H1 (cell line): ENCODE measurements around the gene EHD2. TPM values are rescaled to one million over a fixed set of nuclear protein-coding genes. Genes with fewer than 3 reads are reported as not detected.
A peak's percentile ranks its signal among the peaks of the same experiment; 100 is the strongest.

ENCODE experiments used
- BACH1 ChIP-seq: IDR thresholded peaks from 2 replicates; pipeline ENCODE4 v1.6.1; 2012; ENCODE audit warnings: low read length, improper control_type of control experiment
- EP300 ChIP-seq, 2 experiments: IDR thresholded peaks; 1 replicate in 1 of 2; 2 replicates in 1 of 2; pipeline ENCODE4 v1.6.1; 2011 to 2012; ENCODE audit warnings: low read depth in 2 of 2, low read length in 2 of 2, mild to moderate bottlenecking in 2 of 2, borderline replicate concordance in 1 of 2, inconsistent platforms in 1 of 2, moderate library complexity in 1 of 2
- GTF2F1 ChIP-seq: IDR thresholded peaks from 2 replicates; pipeline ENCODE4 v1.6.1; 2012; ENCODE audit warnings: low read depth, low read length, improper control_type of control experiment, borderline replicate concordance
- KDM5A ChIP-seq: fragments of 200-600 bp; IDR thresholded peaks from 2 replicates; pipeline ENCODE4 v1.7.1; 2012; ENCODE audit warnings: mild to moderate bottlenecking, low read length, inconsistent platforms, mixed read lengths
- NRF1 ChIP-seq: IDR thresholded peaks from 2 replicates; pipeline ENCODE4 v1.6.1; 2011; ENCODE audit warnings: mild to moderate bottlenecking, low read depth, low read length, improper control_type of control experiment
- POLR2A ChIP-seq, 2 experiments: IDR thresholded peaks; 1 replicate in 1 of 2; 2 replicates in 1 of 2; pipeline ENCODE4 v1.6.1; 2011; ENCODE audit warnings: low read depth in 2 of 2, low read length in 2 of 2, mild to moderate bottlenecking in 2 of 2; ENCODE audit errors: control extremely low read depth in 1 of 2
- POLR2AphosphoS5 ChIP-seq: IDR thresholded peaks from 2 replicates; pipeline ENCODE4 v1.6.1; 2011; ENCODE audit warnings: low read depth, low read length
- RBBP5 ChIP-seq: IDR thresholded peaks from 2 replicates; pipeline ENCODE4 v1.7.1; 2012; ENCODE audit warnings: low read depth, mild to moderate bottlenecking, inconsistent platforms, low read length, moderate library complexity, borderline replicate concordance
- TEAD4 ChIP-seq: IDR thresholded peaks from 2 replicates; pipeline ENCODE4 v1.6.1; 2012; ENCODE audit warnings: low read depth, low read length, inconsistent platforms, mixed read lengths
- polyA plus RNA-seq, 7 experiments: library from polyadenylated mRNA; depleted of rRNA in 3 of 7; stranded (reverse) in 5 of 7; unstranded in 2 of 7; fragments of >200 nt in 5 of 7; fragments of 200-250 nt in 2 of 7; gene quantifications; 1 replicate in 5 of 7; 2 replicates in 1 of 7; 4 replicates in 1 of 7; pipeline versions ENCODE4 v1.2.1 to v1.2.3, GENCODE V29; 2011 to 2013; ENCODE audit warnings: missing spikeins in 2 of 7, mixed read lengths in 2 of 7
- total RNA-seq: library from RNA; stranded (reverse); fragmentation: NEBNext Ultra II Directional; extraction: Animal tissue kit (Norgen Biotek cat#: 25700); gene quantifications from 2 replicates; pipeline ENCODE4 v1.2.1, GENCODE V29; 2021
- TF ChIP-seq, protein P1 (sequence below): fragments of 300-600 bp; sonication (generic); IDR thresholded peaks from 2 replicates; pipeline ENCODE4 v1.7.1; 2012; ENCODE audit warnings: low read length, moderate library complexity, mild to moderate bottlenecking, inconsistent platforms; ENCODE audit not compliant: insufficient replicate concordance

The EHD2 gene
- total and polyA plus RNA-seq, 2 of the 8 experiments (the other 6 are each of a cell fraction or from before 2014, with no cell fraction given), result 4.5 to 14.3 TPM

DNA sequence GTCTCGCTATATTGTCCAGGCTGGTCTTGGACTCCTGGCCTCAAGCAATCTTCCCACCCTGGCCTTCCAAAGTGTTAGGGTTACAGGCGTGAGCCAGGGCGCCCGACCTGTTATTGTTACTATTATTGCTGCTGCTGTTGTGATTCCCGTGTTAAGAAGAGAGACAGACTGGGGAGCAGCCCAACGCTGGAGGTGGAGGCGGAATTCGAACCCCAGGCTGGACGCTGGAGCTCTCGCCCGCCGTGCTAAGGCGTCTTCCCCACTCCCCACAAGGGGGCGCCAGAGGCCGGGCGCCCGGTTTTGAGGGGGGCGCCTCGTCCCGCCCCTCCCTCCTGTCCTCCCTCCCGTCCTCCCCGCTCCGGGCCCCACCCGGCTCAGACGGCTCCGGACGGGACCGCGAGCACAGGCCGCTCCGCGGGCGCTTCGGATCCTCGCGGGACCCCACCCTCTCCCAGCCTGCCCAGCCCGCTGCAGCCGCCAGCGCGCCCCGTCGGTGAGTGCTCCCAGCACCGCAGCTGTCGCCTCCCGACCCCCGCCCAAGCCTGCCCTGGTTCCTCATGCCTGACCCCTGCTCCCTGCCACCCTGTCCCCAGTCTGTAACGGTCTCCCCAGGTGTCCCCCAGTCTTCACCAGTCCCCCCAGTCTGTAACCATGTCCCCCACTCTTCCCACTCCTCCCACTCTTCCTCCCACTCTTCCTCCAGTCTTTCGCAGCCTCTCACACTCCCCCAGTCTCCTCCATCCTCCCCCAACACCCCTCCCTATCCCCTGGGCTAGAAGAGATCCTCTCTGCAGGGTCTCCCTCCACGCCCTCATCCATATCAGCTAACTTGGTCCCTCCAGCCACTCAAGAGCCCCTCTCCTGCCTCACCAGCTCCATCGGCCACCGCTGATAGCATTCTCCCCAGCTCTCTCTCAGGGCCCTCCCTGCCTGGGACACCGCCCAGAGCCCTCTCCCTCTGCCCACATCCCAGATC, at the start of gene EHD2 (continued):
- TF ChIP-seq EP300 (IDR thresholded peaks at IDR 0.05; ENCODE audit: borderline replicate concordance in 1 of 2, low read depth in 2 of 2, low read length in 2 of 2) (no peak), NRF1 (no peak), POLR2A (IDR thresholded peaks at IDR 0.05; ENCODE audit: control extremely low read depth in 1 of 2, low read depth in 2 of 2, low read length in 2 of 2) (no peak), TEAD4 (no peak), POLR2AphosphoS5 (no peak), GTF2F1 (no peak), BACH1 (no peak), RBBP5 (peak; percentile 40; the same call in 1 of the 2 replicates), KDM5A (no peak)
- TF ChIP-seq, protein P1, sequence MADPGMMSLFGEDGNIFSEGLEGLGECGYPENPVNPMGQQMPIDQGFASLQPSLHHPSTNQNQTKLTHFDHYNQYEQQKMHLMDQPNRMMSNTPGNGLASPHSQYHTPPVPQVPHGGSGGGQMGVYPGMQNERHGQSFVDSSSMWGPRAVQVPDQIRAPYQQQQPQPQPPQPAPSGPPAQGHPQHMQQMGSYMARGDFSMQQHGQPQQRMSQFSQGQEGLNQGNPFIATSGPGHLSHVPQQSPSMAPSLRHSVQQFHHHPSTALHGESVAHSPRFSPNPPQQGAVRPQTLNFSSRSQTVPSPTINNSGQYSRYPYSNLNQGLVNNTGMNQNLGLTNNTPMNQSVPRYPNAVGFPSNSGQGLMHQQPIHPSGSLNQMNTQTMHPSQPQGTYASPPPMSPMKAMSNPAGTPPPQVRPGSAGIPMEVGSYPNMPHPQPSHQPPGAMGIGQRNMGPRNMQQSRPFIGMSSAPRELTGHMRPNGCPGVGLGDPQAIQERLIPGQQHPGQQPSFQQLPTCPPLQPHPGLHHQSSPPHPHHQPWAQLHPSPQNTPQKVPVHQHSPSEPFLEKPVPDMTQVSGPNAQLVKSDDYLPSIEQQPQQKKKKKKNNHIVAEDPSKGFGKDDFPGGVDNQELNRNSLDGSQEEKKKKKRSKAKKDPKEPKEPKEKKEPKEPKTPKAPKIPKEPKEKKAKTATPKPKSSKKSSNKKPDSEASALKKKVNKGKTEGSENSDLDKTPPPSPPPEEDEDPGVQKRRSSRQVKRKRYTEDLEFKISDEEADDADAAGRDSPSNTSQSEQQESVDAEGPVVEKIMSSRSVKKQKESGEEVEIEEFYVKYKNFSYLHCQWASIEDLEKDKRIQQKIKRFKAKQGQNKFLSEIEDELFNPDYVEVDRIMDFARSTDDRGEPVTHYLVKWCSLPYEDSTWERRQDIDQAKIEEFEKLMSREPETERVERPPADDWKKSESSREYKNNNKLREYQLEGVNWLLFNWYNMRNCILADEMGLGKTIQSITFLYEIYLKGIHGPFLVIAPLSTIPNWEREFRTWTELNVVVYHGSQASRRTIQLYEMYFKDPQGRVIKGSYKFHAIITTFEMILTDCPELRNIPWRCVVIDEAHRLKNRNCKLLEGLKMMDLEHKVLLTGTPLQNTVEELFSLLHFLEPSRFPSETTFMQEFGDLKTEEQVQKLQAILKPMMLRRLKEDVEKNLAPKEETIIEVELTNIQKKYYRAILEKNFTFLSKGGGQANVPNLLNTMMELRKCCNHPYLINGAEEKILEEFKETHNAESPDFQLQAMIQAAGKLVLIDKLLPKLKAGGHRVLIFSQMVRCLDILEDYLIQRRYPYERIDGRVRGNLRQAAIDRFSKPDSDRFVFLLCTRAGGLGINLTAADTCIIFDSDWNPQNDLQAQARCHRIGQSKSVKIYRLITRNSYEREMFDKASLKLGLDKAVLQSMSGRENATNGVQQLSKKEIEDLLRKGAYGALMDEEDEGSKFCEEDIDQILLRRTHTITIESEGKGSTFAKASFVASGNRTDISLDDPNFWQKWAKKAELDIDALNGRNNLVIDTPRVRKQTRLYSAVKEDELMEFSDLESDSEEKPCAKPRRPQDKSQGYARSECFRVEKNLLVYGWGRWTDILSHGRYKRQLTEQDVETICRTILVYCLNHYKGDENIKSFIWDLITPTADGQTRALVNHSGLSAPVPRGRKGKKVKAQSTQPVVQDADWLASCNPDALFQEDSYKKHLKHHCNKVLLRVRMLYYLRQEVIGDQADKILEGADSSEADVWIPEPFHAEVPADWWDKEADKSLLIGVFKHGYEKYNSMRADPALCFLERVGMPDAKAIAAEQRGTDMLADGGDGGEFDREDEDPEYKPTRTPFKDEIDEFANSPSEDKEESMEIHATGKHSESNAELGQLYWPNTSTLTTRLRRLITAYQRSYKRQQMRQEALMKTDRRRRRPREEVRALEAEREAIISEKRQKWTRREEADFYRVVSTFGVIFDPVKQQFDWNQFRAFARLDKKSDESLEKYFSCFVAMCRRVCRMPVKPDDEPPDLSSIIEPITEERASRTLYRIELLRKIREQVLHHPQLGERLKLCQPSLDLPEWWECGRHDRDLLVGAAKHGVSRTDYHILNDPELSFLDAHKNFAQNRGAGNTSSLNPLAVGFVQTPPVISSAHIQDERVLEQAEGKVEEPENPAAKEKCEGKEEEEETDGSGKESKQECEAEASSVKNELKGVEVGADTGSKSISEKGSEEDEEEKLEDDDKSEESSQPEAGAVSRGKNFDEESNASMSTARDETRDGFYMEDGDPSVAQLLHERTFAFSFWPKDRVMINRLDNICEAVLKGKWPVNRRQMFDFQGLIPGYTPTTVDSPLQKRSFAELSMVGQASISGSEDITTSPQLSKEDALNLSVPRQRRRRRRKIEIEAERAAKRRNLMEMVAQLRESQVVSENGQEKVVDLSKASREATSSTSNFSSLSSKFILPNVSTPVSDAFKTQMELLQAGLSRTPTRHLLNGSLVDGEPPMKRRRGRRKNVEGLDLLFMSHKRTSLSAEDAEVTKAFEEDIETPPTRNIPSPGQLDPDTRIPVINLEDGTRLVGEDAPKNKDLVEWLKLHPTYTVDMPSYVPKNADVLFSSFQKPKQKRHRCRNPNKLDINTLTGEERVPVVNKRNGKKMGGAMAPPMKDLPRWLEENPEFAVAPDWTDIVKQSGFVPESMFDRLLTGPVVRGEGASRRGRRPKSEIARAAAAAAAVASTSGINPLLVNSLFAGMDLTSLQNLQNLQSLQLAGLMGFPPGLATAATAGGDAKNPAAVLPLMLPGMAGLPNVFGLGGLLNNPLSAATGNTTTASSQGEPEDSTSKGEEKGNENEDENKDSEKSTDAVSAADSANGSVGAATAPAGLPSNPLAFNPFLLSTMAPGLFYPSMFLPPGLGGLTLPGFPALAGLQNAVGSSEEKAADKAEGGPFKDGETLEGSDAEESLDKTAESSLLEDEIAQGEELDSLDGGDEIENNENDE, result no peak
